Measurements from ENCODE around the gene PCDHGB4.
"Not testable (repeated sequence)": the region's sequence is repeated elsewhere in the genome, so short reads cannot be mapped to it uniquely, and the experiment has no call there.

The PCDHGB4 gene

DNA sequence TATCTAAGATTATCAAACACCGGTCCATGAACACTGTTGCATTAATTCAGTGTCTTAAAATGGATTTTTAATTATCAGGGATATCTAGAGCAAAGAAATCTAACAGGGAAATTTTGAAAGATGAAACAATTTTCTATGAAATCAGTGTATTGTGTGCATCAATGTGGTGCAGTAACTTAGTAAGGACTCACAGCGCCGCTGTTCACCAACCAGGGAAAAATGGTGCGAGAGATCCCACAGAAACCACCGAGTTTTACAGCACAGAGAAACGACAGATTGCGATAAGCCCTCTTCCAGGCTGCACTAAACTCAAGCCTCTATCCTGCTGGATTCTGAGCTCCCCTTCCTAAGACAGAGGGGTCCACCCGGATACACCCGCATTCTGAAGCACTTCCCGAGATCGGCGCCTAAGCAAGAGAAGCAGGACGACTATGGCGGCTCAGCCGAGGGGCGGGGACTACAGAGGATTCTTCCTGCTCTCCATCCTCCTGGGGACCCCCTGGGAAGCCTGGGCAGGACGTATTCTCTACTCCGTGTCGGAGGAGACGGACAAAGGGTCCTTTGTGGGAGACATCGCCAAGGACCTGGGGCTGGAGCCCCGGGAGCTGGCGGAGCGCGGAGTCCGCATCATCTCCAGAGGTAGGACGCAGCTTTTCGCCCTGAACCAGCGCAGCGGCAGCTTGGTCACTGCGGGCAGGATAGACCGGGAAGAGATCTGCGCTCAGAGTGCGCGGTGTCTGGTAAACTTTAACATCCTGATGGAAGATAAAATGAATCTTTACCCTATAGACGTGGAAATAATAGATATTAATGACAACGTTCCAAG is 4.8 kb upstream of the PCDHGB4 start, which contains the start of gene PCDHGA7:
Gene PCDHGA7, plus strand, starts transcription at position 274 of the 826 bp plus-strand sequence. Its CDS starts 158 bp downstream, at position 432.
- H3K27me3 ChIP-seq (ENCODE audit: control insufficient read depth in 5 of 5, insufficient read depth in 4 of 5, low read length in 5 of 5) = peaks cover 0 to 11% (median 0%) of the 10 kb centered on the region in 5 donors
- H3K36me3 ChIP-seq (ENCODE audit: control insufficient read depth in 5 of 5, insufficient read depth in 5 of 5, low read length in 5 of 5) = no peaks in the 10 kb centered on the region
- H3K4me1 ChIP-seq (ENCODE audit: control insufficient read depth in 5 of 5, insufficient read depth in 5 of 5, low read length in 5 of 5) = peaks cover 0 to 4% (median 0%) of the 10 kb centered on the region in 5 donors
- H3K9me3 ChIP-seq (ENCODE audit: control insufficient read depth in 5 of 5, low read length in 5 of 5) = peaks cover 33 to 71% (median 64%) of the 10 kb centered on the region in 5 donors
- no peak within 1 kb of the TSS for H3K27ac ChIP-seq (ENCODE audit: low read depth, low read length)
- no peak within 1 kb of the TSS for H3K9ac ChIP-seq (ENCODE audit: low read length in 5 of 5)
- H3K4me3 ChIP-seq (ENCODE audit: low read depth in 1 of 5, low read length in 5 of 5) = peak within 1 kb of the TSS; percentile 51 to 78 (median 64)

DNA sequence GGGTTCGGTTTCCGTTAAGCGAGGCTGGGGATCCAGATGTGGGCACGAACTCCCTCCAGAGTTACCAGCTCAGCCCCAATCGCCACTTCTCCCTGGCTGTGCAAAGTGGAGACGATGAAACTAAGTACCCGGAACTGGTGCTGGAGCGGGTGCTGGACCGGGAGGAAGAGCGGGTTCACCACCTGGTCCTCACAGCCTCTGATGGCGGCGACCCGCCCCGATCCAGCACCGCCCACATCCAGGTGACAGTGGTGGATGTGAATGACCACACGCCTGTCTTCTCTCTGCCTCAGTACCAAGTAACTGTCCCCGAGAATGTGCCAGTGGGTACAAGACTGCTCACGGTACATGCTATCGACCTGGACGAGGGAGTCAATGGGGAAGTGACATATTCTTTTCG is 4.2 kb upstream of the PCDHGB4 start:
- Histone ChIP-seq H3K27me3 (ENCODE audit: control insufficient read depth in 5 of 5, insufficient read depth in 4 of 5, low read length in 5 of 5) (peaks cover 0 to 11% (median 0%) of the 10 kb centered on the region in 5 donors), H3K4me1 (ENCODE audit: control insufficient read depth in 5 of 5, insufficient read depth in 5 of 5, low read length in 5 of 5) (peaks cover 0 to 4% (median 0%) of the 10 kb centered on the region in 5 donors), H3K4me3 (ENCODE audit: low read depth in 1 of 5, low read length in 5 of 5) (peak overlapping the region in 4 of 5 donors; percentile 51 to 65 (median 62)), H3K9me3 (ENCODE audit: control insufficient read depth in 5 of 5, low read length in 5 of 5) (peaks cover 34 to 69% (median 65%) of the 10 kb centered on the region in 5 donors), H3K9ac (ENCODE audit: low read length in 5 of 5) (no peak overlapping the region), H3K36me3 (ENCODE audit: control insufficient read depth in 5 of 5, insufficient read depth in 5 of 5, low read length in 5 of 5) (no peaks in the 10 kb centered on the region), H3K27ac (ENCODE audit: low read depth, low read length) (no peak overlapping the region)

DNA sequence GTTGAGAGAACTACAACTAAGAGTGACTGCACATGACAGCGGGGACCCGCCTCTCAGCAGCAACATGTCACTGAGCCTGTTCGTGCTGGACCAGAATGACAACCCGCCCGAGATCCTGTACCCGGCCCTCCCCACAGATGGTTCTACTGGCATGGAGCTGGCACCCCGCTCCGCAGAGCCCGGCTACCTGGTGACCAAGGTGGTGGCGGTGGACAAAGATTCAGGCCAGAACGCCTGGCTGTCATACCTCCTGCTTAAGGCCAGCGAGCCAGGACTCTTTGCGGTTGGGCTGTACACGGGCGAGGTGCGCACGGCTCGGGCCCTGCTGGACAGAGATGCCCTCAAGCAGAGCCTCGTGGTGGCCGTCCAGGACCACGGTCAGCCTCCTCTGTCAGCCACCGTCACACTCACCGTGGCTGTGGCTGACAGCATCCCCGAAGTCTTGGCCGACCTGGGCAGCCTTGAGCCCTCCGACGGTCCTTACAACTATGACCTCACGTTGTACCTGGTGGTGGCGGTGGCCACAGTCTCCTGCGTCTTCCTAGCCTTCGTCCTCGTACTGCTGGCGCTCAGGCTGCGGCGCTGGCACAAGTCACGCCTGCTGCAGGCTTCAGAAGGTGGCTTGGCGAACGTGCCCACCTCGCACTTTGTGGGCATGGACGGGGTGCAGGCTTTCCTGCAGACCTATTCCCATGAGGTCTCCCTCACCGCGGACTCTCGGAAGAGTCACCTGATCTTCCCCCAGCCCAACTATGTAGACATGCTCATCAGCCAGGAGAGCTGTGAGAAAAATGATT is 2.8 kb upstream of the PCDHGB4 start:
- Histone ChIP-seq H3K9me3 (ENCODE audit: control insufficient read depth in 5 of 5, low read length in 5 of 5) (peaks cover 35 to 78% (median 74%) of the 10 kb centered on the region in 5 donors), H3K9ac (ENCODE audit: low read length in 5 of 5) (no peak overlapping the region), H3K27me3 (ENCODE audit: control insufficient read depth in 5 of 5, insufficient read depth in 4 of 5, low read length in 5 of 5) (peaks cover 0 to 11% (median 0%) of the 10 kb centered on the region in 5 donors), H3K27ac (ENCODE audit: low read depth, low read length) (no peak overlapping the region), H3K4me3 (ENCODE audit: low read depth in 1 of 5, low read length in 5 of 5) (peak overlapping the region in 4 of 5 donors; percentile 23 to 64 (median 42)), H3K36me3 (ENCODE audit: control insufficient read depth in 5 of 5, insufficient read depth in 5 of 5, low read length in 5 of 5) (no peaks in the 10 kb centered on the region), H3K4me1 (ENCODE audit: control insufficient read depth in 5 of 5, insufficient read depth in 5 of 5, low read length in 5 of 5) (peaks cover 0 to 4% (median 0%) of the 10 kb centered on the region in 5 donors)

DNA sequence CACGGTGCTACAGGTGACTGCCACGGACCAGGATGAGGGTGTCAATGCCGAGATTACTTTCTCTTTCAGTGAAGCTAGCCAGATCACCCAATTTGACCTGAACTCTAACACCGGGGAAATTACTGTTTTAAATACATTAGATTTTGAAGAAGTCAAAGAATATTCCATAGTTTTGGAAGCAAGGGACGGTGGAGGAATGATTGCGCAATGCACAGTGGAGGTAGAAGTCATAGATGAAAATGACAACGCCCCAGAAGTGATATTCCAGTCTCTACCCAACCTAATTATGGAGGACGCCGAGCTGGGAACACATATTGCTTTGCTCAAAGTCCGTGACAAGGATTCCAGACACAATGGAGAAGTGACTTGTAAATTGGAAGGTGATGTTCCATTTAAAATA is 1.2 kb downstream of the PCDHGB4 start:
- no peaks in the 10 kb centered on the region for H3K36me3 ChIP-seq (ENCODE audit: control insufficient read depth in 5 of 5, insufficient read depth in 5 of 5, low read length in 5 of 5)
- H3K27ac ChIP-seq (ENCODE audit: low read depth, low read length) = no peak overlapping the region
- H3K4me3 ChIP-seq (ENCODE audit: low read depth in 1 of 5, low read length in 5 of 5) = peak overlapping the region in 4 of 5 donors; percentile 29 to 52 (median 49)
- H3K9me3 ChIP-seq (ENCODE audit: control insufficient read depth in 5 of 5, low read length in 5 of 5) = peaks cover 31 to 88% (median 68%) of the 10 kb centered on the region in 5 donors
- H3K9ac ChIP-seq (ENCODE audit: low read length in 5 of 5) = no peak overlapping the region
- no peaks in the 10 kb centered on the region for H3K4me1 ChIP-seq (ENCODE audit: control insufficient read depth in 5 of 5, insufficient read depth in 5 of 5, low read length in 5 of 5)
- peaks cover 0 to 14% (median 0%) of the 10 kb centered on the region in 5 donors for H3K27me3 ChIP-seq (ENCODE audit: control insufficient read depth in 5 of 5, insufficient read depth in 4 of 5, low read length in 5 of 5)

DNA sequence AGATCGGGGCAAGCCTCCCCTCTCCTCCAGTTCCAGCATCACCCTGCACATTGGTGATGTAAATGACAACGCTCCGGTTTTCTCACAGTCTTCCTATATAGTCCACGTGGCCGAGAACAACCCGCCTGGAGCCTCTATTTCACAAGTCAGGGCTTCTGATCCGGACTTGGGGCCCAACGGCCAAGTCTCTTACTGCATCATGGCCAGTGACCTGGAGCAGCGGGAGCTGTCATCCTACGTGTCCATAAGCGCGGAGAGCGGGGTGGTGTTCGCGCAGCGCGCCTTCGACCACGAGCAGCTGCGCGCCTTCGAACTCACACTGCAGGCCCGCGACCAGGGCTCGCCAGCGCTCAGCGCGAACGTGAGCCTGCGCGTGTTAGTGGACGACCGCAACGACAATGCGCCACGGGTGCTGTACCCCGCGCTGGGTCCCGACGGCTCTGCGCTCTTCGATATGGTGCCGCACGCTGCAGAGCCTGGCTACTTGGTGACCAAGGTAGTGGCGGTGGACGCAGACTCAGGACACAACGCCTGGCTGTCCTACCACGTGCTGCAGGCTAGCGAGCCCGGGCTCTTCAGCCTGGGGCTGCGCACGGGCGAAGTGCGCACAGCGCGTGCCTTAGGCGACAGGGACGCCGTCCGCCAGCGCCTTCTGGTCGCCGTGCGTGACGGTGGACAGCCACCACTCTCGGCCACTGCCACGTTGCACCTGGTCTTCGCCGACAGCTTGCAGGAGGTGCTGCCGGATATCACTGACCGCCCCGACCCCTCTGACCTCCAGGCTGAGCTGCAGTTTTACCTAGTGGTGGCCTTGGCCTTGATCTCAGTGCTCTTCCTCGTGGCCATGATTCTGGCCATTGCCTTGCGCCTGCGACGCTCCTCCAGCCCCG is 1.9 kb downstream of the PCDHGB4 start:
- Histone ChIP-seq H3K36me3 (ENCODE audit: control insufficient read depth in 5 of 5, insufficient read depth in 5 of 5, low read length in 5 of 5) (no peaks in the 10 kb centered on the region), H3K9ac (ENCODE audit: low read length in 5 of 5) (no peak overlapping the region), H3K4me1 (ENCODE audit: control insufficient read depth in 5 of 5, insufficient read depth in 5 of 5, low read length in 5 of 5) (no peaks in the 10 kb centered on the region), H3K4me3 (ENCODE audit: low read depth in 1 of 5, low read length in 5 of 5) (peak overlapping the region; percentile 41 to 52 (median 50)), H3K27ac (ENCODE audit: low read depth, low read length) (no peak overlapping the region), H3K9me3 (ENCODE audit: control insufficient read depth in 5 of 5, low read length in 5 of 5) (peaks cover 32 to 88% (median 71%) of the 10 kb centered on the region in 5 donors), H3K27me3 (ENCODE audit: control insufficient read depth in 5 of 5, insufficient read depth in 4 of 5, low read length in 5 of 5) (peaks cover 0 to 13% (median 0%) of the 10 kb centered on the region in 5 donors)

DNA sequence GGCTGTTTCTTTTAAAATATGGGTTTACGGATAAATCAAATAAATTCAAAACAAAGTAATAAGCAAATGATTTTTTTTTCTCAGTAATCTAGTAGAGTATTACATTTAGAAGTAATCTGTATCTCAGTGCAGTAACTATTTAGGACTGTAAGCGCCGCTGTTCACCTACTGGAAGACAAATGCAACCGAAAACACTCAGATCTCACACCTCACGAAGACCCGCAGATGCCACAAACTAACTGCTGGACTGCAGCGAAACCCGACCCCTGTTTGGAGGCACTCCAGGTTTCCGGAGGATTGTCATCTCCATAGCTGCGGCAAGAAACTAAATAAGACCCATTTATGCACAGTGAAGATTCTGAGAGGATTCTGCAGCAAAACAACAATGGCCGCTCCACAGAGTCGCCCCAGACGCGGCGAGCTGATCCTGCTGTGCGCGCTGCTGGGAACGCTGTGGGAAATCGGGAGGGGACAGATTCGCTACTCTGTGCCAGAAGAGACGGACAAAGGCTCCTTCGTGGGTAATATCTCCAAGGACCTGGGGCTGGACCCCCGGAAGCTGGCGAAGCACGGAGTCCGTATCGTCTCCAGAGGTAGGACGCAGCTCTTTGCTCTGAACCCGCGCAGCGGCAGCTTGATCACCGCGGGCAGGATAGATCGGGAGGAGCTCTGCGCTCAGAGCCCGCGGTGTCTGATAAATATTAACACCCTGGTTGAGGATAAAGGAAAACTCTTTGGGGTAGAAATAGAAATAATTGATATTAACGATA is 5.1 kb downstream of the PCDHGB4 start, which contains the start of gene PCDHGA8:
Gene PCDHGA8, plus strand, starts transcription at position 205 of the 770 bp plus-strand sequence. Its CDS starts 181 bp downstream, at position 386.
- peaks cover 32 to 75% (median 57%) of the 10 kb centered on the region in 5 donors for H3K9me3 ChIP-seq (ENCODE audit: control insufficient read depth in 5 of 5, low read length in 5 of 5)
- H3K27me3 ChIP-seq (ENCODE audit: control insufficient read depth in 5 of 5, insufficient read depth in 4 of 5, low read length in 5 of 5) = peaks cover 0 to 10% (median 4%) of the 10 kb centered on the region in 5 donors
- peak within 1 kb of the TSS in 4 of 5 donors; percentile 17 to 52 (median 22) for H3K4me3 ChIP-seq (ENCODE audit: low read depth in 1 of 5, low read length in 5 of 5)

DNA sequence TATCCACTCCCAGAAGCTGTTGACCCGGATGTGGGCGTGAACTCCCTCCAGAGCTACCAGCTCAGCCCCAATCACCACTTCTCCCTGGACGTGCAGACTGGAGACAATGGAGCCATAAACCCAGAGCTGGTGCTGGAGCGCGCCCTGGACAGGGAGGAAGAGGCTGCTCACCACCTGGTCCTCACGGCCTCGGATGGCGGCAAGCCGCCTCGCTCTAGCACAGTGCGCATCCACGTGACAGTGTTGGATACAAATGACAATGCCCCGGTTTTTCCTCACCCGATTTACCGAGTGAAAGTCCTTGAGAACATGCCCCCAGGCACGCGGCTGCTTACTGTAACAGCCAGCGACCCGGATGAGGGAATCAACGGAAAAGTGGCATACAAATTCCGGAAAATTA is 5.8 kb downstream of the PCDHGB4 start:
- H3K4me1 ChIP-seq (ENCODE audit: control insufficient read depth in 5 of 5, insufficient read depth in 5 of 5, low read length in 5 of 5) = no peaks in the 10 kb centered on the region
- no peak overlapping the region for H3K9ac ChIP-seq (ENCODE audit: low read length in 5 of 5)
- peaks cover 30 to 75% (median 55%) of the 10 kb centered on the region in 5 donors for H3K9me3 ChIP-seq (ENCODE audit: control insufficient read depth in 5 of 5, low read length in 5 of 5)
- H3K27me3 ChIP-seq (ENCODE audit: control insufficient read depth in 5 of 5, insufficient read depth in 4 of 5, low read length in 5 of 5) = peaks cover 0 to 10% (median 4%) of the 10 kb centered on the region in 5 donors
- no peaks in the 10 kb centered on the region for H3K36me3 ChIP-seq (ENCODE audit: control insufficient read depth in 5 of 5, insufficient read depth in 5 of 5, low read length in 5 of 5)
- peak overlapping the region in 4 of 5 donors; percentile 17 to 52 (median 20) for H3K4me3 ChIP-seq (ENCODE audit: low read depth in 1 of 5, low read length in 5 of 5)
- H3K27ac ChIP-seq (ENCODE audit: low read depth, low read length) = no peak overlapping the region

More for the DNA sequence above, 5.1 kb downstream of the PCDHGB4 start, which contains the start of gene PCDHGA8:
- Histone ChIP-seq H3K27ac (ENCODE audit: low read depth, low read length) (no peak within 1 kb of the TSS), H3K4me1 (ENCODE audit: control insufficient read depth in 5 of 5, insufficient read depth in 5 of 5, low read length in 5 of 5) (no peaks in the 10 kb centered on the region), H3K36me3 (ENCODE audit: control insufficient read depth in 5 of 5, insufficient read depth in 5 of 5, low read length in 5 of 5) (no peaks in the 10 kb centered on the region), H3K9ac (ENCODE audit: low read length in 5 of 5) (no peak within 1 kb of the TSS)

DNA sequence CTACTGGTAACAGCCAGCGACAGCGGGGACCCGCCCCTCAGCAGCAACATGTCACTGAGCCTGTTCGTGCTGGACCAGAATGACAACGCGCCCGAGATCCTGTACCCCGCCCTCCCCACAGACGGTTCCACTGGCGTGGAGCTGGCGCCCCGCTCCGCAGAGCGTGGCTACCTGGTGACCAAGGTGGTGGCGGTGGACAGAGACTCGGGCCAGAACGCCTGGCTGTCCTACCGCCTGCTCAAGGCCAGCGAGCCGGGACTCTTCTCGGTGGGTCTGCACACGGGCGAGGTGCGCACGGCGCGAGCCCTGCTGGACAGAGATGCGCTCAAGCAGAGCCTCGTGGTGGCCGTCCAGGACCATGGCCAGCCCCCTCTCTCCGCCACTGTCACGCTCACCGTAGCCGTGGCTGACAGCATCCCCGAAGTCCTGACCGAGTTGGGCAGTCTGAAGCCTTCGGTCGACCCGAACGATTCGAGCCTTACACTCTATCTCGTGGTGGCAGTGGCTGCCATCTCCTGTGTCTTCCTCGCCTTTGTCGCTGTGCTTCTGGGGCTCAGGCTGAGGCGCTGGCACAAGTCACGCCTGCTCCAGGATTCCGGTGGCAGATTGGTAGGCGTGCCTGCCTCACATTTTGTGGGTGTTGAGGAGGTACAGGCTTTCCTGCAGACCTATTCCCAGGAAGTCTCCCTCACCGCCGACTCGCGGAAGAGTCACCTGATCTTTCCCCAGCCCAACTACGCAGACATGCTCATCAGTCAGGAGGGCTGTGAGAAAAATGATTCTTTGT is 7.1 kb downstream of the PCDHGB4 start:
- H3K9ac ChIP-seq (ENCODE audit: low read length in 5 of 5); H3K4me1 ChIP-seq (ENCODE audit: control insufficient read depth in 5 of 5, insufficient read depth in 5 of 5, low read length in 5 of 5); H3K36me3 ChIP-seq (ENCODE audit: control insufficient read depth in 5 of 5, insufficient read depth in 5 of 5, low read length in 5 of 5); H3K27ac ChIP-seq (ENCODE audit: low read depth, low read length): not testable (repeated sequence)
- Histone ChIP-seq H3K27me3 (ENCODE audit: control insufficient read depth in 5 of 5, insufficient read depth in 4 of 5, low read length in 5 of 5) (peaks cover 0 to 14% (median 6%) of the 10 kb centered on the region in 5 donors), H3K9me3 (ENCODE audit: control insufficient read depth in 5 of 5, low read length in 5 of 5) (peaks cover 33 to 75% (median 54%) of the 10 kb centered on the region in 5 donors), H3K4me3 (ENCODE audit: low read depth in 1 of 5, low read length in 5 of 5) (peak overlapping the region in 3 of 5 donors; percentile 11 to 35 (median 28))

All from subcutaneous abdominal adipose tissue (tissue), 5 donors.